AG04449 (cell line): ENCODE data around the gene ADGRF1.

Experiments
- CTCF ChIA-PET: fragments of 350-600 bp; formaldehyde crosslinking; extraction: SDS; loops from one replicate; lab custom pipeline; 2021; ENCODE audit warnings: antibody characterized with exemption; lab: Yijun Ruan, JAX
- POLR2A ChIA-PET: fragments of 400-600, 350-600 bp; formaldehyde crosslinking; extraction: SDS; loops from one replicate; lab custom pipeline; 2020; ENCODE audit warnings: antibody characterized with exemption, inconsistent platforms; lab: Yijun Ruan, JAX
- DNase-seq: peaks from one replicate; pipeline ENCODE4 v3.0.0-alpha.2; 2010; ENCODE audit warnings: low read depth, low spot score
- H3K4me3 ChIP-seq: 2 replicates; pipeline ENCODE4 v1.5.1; 2011; ENCODE audit warnings: low read depth, mild to moderate bottlenecking, control low read depth, low read length
- TF ChIP-seq, protein P1 (sequence below): IDR thresholded peaks from one replicate; pipeline ENCODE4 v1.5.1; 2011; ENCODE audit warnings: mild to moderate bottlenecking, moderate library complexity, low read length, control low read depth, inconsistent platforms; ENCODE audit not compliant: insufficient read depth; ENCODE audit errors: missing control alignments

Gene ADGRF1

DNA sequence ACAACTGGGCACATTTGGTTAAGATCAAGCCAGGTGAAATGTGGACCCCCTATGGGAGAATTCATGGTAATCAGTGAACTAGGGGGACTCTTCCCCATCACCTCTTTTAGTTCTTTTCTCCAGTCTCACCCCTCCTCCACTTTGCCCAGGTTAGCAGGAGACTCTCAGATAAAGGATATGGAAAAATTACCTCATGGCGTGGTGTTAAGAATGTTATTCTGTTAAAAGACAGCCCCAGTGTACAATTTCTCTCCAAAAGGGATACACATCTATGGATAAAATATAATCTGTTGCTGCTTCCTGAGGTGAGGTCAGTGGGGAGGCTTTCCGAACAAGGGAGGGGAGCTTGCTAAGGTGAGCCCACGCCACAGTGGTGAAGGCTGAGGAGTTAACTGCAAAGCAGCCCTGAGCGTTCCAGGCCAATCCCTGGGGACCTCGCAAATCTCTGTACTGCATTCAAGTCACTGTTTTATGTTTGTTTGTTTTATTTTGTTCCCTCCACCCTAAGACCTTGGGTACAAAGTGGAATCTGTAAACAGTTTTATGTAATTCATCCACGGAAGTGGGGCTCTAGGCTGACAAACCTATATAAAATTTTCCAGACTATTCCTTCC, 52.0 kb downstream of the ADGRF1 start:
- TF ChIP-seq, protein P1, sequence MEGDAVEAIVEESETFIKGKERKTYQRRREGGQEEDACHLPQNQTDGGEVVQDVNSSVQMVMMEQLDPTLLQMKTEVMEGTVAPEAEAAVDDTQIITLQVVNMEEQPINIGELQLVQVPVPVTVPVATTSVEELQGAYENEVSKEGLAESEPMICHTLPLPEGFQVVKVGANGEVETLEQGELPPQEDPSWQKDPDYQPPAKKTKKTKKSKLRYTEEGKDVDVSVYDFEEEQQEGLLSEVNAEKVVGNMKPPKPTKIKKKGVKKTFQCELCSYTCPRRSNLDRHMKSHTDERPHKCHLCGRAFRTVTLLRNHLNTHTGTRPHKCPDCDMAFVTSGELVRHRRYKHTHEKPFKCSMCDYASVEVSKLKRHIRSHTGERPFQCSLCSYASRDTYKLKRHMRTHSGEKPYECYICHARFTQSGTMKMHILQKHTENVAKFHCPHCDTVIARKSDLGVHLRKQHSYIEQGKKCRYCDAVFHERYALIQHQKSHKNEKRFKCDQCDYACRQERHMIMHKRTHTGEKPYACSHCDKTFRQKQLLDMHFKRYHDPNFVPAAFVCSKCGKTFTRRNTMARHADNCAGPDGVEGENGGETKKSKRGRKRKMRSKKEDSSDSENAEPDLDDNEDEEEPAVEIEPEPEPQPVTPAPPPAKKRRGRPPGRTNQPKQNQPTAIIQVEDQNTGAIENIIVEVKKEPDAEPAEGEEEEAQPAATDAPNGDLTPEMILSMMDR: no peak
- no peak overlapping the region for H3K4me3 ChIP-seq
- ChIA-PET POLR2A (no interaction called here), CTCF (interaction anchor here (0.8 to 3.8 kb wide), 10 partner anchors 10 to 769 kb away, joined by 3 to 31 read pairs (median 3); no protein-coding TSS in a partner anchor)
- DNase-seq: no peak

DNA sequence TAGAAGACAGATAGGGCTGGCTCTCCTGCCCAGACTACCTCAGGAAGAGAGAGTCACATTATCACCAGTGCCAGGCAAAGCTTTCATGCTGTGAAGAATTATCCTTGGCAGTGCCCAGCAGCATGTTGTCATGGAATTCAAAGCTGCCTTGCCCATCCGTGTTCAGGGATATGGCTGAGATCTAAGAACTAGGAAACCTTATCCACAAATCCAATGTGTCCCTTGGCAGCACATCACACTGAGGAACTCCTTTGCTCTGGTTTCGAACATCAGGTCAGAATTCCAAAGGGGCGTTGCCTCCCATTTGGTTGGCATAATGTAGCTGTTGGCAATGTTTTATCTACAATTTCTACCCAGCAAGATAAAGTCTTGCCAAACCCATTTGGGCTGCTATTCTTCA, 52.7 kb downstream of the ADGRF1 start:
- CTCF ChIA-PET: interaction anchor here (0.5 to 3.8 kb wide), 6 partner anchors 132 to 896 kb away, joined by 3 to 31 read pairs (median 4); no protein-coding TSS in a partner anchor

DNA sequence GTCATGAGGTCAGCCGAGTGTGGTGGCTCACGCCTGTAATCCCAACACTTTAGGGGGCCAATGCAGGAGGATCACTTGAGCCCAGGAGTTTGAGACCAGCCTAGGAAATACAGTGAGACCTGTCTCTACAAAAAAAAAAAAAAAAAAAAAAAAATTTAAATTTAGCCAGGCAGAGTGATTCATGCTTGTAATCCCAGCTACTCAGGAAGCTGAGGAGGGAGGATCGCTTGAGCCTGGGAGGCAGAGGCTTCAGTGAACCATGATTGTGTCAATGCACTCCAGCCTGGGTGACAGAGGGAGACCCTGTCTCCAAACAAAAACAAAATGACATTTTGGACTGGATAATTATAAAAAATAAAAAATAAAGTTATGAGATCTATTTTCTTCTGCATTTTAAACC, 56.2 kb downstream of the ADGRF1 start:
- ChIA-PET POLR2A (no interaction called here), CTCF (interaction anchor here (1.3 to 2.3 kb wide), 2 partner anchors 136 to 137 kb away, joined by 3 to 11 read pairs; no protein-coding TSS in a partner anchor)
- no peak for DNase-seq
- H3K4me3 ChIP-seq: no peak overlapping the region
- TF ChIP-seq, protein P1: no peak

More for the DNA sequence above, 52.7 kb downstream of the ADGRF1 start:
- no peak overlapping the region for H3K4me3 ChIP-seq
- TF ChIP-seq, protein P1: no peak
- POLR2A ChIA-PET: no interaction called here
- DNase-seq: no peak

DNA sequence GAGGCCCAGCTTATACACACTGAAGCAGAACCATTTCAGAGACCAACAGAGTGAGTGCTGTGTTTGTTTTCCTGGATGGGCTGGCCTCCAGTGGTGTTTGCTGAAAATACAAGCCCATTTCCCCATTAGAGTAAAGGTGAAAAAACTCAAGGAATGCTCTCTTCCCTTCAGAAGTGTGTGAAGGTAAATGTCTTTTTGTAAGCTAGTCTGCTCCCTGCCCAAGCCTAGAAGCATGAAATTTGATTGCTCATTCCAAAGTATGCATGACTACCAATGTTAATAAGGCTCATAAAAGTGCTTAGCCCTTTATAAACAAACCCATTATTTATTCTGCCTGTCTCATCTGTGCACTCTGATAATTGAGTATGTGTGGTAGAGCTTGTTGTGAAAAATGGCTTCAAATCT, 59.1 kb downstream of the ADGRF1 start:
- peak; percentile 14 for DNase-seq
- H3K4me3 ChIP-seq: no peak overlapping the region
- CTCF ChIA-PET: interaction anchor here (1.2 kb wide), 1 partner anchor 64 kb away, joined by 3 read pairs; no protein-coding TSS in a partner anchor
- TF ChIP-seq, protein P1: no peak
- POLR2A ChIA-PET: no interaction called here

DNA sequence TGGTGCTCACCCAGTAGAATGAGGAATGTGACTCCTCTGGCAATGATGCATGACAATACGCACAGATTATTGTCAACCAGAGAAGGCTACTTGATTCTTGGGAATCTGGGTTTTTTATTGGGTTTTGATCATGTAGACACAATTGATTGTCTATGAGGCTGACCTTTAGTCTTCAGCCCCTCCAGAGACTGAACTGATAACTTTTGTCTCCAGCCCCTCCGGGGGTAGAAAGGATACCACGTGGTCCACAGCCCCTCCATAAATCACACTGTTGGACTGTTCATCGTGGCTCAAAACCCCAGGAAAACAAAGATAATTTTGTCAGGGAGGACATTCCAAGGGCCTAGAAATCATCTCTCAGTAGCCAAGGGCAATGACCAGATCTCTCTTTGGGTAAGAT, 62.9 kb downstream of the ADGRF1 start:
- POLR2A ChIA-PET: no interaction called here
- TF ChIP-seq, protein P1: no peak
- no peak overlapping the region for H3K4me3 ChIP-seq
- CTCF ChIA-PET: no interaction called here
- no peak for DNase-seq

DNA sequence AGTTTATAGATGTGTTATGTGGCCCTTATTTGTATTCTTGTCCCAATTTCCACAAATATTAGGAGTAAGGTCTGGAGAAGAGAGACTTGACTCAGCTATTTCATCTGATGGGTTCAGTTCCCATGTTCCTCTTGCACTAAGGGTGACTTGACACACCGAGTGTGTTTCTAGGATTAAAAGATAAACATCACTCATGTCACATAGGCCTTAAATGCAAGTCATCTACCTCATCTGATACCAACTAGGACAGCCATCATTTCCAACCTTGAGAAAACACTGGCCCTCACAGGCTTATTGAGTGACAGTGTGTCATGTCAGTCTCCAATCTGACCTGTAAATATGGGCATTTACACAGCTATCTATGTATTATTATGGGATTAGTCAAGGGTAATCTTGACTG, 67.3 kb downstream of the ADGRF1 start:
- CTCF ChIA-PET: interaction anchor here (1.6 kb wide), 1 partner anchor 16 kb away, joined by 3 read pairs; no protein-coding TSS in a partner anchor
- POLR2A ChIA-PET: no interaction called here
- DNase-seq: no peak
- H3K4me3 ChIP-seq: no peak overlapping the region
- TF ChIP-seq, protein P1: no peak
